ENCODE data around the gene MPV17L2.

- TF ChIP-seq CTCF (IDR thresholded peaks at IDR 0.05) = no peak
- no peak for TF ChIP-seq POLR2A (IDR thresholded peaks at IDR 0.05)
These were observed 27.1 kb downstream of the MPV17L2 start for GRCh38 chr19:18219911-18220631.

Measured in thyroid gland (tissue), 4 donors.